Colonic mucosa (tissue), 4 donors: ENCODE data around the gene PANK1. TPM values are rescaled to one million over a fixed set of nuclear protein-coding genes. Genes with fewer than 3 reads are reported as not detected.

Experiments used
- DNase-seq: peaks from one replicate; pipeline ENCODE4 v3.0.0-alpha.2; 2020
- H3K27ac ChIP-seq: fragments of 200-600 bp; one replicate; pipeline ENCODE4 v1.8.0; 2021
- H3K27me3 ChIP-seq: fragments of 200-600 bp; one replicate; pipeline ENCODE4 v1.8.0; 2021
- H3K36me3 ChIP-seq: fragments of 200-600 bp; one replicate; pipeline ENCODE4 v1.8.0; 2021
- H3K4me1 ChIP-seq: fragments of 200-600 bp; one replicate; pipeline ENCODE4 v1.8.0; 2021; ENCODE audit warnings: mild to moderate bottlenecking
- H3K4me3 ChIP-seq: fragments of 200-600 bp; one replicate; pipeline ENCODE4 v1.8.0; 2021
- H3K9ac ChIP-seq, 2 donors: one replicate each; pipeline ENCODE4 v1.7.0; 2013; ENCODE audit warnings: control low read depth in 2 of 2, low read depth in 2 of 2, low read length in 2 of 2
- H3K9me3 ChIP-seq: fragments of 200-600 bp; one replicate; pipeline ENCODE4 v1.8.0; 2021
- intact Hi-C: fragments of 100-400 bp; cut with DNase I; formaldehyde crosslinking; loops from one replicate; pipeline ENCODE4 v1.14.1; 2022
- total RNA-seq, 2 donors: library from RNA; stranded (reverse); fragmentation: NEBNext Ultra II Directional in 1 of 2; extraction: Animal tissue kit (Norgen Biotek cat#: 25700) in 1 of 2; gene quantifications; one replicate each; pipeline ENCODE4 v1.2.1, GENCODE V29; 2021
- TF ChIP-seq, protein P1 (sequence below): fragments of 200-600 bp; IDR thresholded peaks from one replicate; pipeline ENCODE4 v1.8.0; 2022; ENCODE audit warnings: antibody characterized with exemption, mild to moderate bottlenecking
- donor health status: healthy.
- donor health status: DM: no; HTN: no; CAD: no.
- donor health status: DM: no; HTN: no; CAD: no.

The PANK1 gene
- total RNA-seq, 2 donors from 2014 or later, result 22.8 to 55.4 TPM

DNA sequence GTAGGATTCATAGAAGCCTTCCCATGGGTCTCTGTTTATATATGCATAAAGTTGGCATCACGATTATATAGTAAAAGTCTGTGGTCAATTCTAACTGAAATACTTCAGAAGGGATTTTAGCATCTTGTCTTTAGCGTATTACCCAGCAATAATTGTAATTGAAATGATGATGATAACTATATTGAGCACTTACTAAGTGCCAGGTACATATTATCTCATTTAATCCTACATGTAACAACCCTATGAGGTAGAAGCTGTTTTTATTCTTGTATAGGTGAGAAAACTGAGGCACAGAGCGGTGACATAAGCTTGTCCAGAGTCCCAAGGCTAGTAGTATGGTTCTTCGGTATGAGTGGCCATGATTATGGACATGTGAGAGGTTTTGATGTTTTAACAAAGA, 33.8 kb downstream of the PANK1 start:
- intact Hi-C loops, result no loop called here

DNA sequence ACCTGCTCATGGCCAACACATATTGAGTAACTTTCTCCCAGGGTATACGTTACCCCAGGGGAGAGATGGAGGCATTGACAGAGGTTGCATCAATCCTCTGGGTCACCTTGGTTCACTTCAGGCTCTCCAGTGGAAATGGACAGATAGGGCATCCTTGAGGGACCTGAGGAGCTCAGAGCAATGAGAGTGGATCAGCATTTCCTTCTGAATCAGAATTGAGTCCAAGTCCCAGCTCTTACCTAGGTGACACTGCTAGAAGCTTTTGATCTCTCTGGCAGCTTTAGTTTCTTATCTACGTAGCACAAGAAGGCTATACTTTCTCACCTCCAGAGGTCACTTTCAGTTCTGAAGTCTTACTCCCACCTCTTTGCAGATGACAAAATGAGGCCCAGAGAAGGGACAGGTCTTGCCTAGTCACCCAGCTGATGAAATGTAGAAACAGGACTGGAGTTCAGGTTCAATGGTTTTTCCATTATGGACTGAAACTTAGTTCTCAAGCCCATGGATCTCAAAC, 35.2 kb downstream of the PANK1 start:
- no peaks in the 10 kb centered on the region for H3K9me3 ChIP-seq
- TF ChIP-seq, protein P1, sequence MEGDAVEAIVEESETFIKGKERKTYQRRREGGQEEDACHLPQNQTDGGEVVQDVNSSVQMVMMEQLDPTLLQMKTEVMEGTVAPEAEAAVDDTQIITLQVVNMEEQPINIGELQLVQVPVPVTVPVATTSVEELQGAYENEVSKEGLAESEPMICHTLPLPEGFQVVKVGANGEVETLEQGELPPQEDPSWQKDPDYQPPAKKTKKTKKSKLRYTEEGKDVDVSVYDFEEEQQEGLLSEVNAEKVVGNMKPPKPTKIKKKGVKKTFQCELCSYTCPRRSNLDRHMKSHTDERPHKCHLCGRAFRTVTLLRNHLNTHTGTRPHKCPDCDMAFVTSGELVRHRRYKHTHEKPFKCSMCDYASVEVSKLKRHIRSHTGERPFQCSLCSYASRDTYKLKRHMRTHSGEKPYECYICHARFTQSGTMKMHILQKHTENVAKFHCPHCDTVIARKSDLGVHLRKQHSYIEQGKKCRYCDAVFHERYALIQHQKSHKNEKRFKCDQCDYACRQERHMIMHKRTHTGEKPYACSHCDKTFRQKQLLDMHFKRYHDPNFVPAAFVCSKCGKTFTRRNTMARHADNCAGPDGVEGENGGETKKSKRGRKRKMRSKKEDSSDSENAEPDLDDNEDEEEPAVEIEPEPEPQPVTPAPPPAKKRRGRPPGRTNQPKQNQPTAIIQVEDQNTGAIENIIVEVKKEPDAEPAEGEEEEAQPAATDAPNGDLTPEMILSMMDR, result no peak
- H3K9ac ChIP-seq, result no peak overlapping the region
- intact Hi-C loops, result no loop called here
- H3K27ac ChIP-seq, result no peak overlapping the region
- DNase-seq, result no peak
- H3K36me3 ChIP-seq, result no peaks in the 10 kb centered on the region
- H3K4me3 ChIP-seq, result no peak overlapping the region
- H3K27me3 ChIP-seq, result no peaks in the 10 kb centered on the region
- no peaks in the 10 kb centered on the region for H3K4me1 ChIP-seq

More for the DNA sequence above, 33.8 kb downstream of the PANK1 start:
- Histone ChIP-seq H3K9ac (no peak overlapping the region), H3K36me3 (no peaks in the 10 kb centered on the region), H3K27ac (no peak overlapping the region), H3K27me3 (no peaks in the 10 kb centered on the region), H3K4me1 (no peaks in the 10 kb centered on the region), H3K9me3 (no peaks in the 10 kb centered on the region), H3K4me3 (no peak overlapping the region)
- TF ChIP-seq, protein P1, result no peak
- DNase-seq, result no peak

DNA sequence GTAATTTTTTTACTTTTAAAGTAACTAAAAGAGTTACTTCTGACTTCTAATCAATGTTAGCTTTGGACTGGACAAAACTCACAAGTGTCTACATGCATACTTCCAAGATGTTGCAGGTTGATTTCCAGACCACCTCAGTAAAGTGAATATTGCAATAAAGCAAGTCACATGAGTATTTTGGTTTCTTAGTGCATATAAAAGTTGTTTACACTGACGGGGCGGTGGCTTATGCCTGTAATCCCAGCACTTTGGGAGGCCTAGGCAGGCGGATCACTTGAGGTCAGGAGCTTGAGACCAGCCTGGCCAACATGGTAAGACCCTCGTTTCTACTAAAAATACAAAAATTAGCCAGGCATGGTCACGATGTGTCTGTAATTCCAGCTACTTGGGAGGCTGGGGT, 40.8 kb downstream of the PANK1 start:
- Histone ChIP-seq H3K9me3 (no peaks in the 10 kb centered on the region), H3K27me3 (no peaks in the 10 kb centered on the region), H3K36me3 (no peaks in the 10 kb centered on the region), H3K4me3 (no peak overlapping the region), H3K27ac (no peak overlapping the region), H3K9ac (no peak overlapping the region), H3K4me1 (no peaks in the 10 kb centered on the region)
- TF ChIP-seq, protein P1, result no peak
- intact Hi-C loops, result no loop called here
- DNase-seq, result no peak

DNA sequence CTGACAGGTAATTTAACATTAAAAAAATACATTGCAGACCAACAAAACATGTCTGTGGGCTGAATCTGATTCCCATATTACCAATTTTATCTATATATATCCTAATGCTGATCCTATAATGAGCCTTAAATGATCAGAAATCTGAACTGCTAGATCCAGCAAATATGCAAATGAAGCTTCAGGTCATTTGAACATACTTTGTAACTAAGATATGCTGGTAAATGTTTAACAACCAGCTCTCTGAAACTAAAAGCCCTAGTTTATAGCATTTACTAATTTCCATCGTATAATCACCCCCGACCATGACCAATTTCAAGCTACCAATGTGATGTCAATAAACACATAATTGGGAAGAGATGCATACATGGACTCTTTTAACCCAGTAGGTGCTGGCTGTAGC, 42.1 kb downstream of the PANK1 start:
- no peaks in the 10 kb centered on the region for H3K9me3 ChIP-seq
- no peaks in the 10 kb centered on the region for H3K4me1 ChIP-seq
- no peaks in the 10 kb centered on the region for H3K27me3 ChIP-seq
- DNase-seq, result no peak
- intact Hi-C loops, result no loop called here
- H3K36me3 ChIP-seq, result no peaks in the 10 kb centered on the region
- TF ChIP-seq, protein P1, result no peak
- no peak overlapping the region for H3K4me3 ChIP-seq
- H3K9ac ChIP-seq, result no peak overlapping the region
- H3K27ac ChIP-seq, result no peak overlapping the region

DNA sequence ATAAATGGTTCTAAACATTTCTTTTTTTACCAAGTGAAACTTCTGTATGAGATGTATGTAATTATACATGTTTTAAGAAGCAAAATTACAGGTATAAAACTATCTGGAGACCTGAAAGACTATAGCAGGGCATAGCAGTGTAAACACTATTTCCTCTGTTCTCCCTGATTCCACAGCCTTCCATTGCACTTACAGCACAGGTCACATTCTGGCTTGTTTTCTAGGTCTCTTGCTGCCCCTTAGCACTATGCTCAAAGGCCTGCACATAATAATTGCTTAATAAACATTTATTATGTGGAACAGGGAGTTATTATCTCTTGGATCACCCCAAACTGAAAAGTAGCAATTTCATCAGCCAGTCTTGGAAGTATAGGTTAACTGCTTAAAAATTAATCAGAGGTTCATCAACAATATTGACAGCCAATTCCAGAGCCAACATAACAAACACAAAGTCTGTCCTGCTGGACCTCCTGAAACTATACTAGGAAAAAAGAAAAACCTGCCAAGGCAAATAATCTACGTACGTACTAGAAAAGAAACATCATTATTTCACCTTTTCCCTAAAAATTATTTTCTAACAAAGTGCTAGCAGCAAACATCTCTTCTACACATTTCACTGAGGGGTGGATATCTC, 43.2 kb downstream of the PANK1 start:
- Histone ChIP-seq H3K4me1 (no peaks in the 10 kb centered on the region), H3K9me3 (no peaks in the 10 kb centered on the region), H3K27me3 (no peaks in the 10 kb centered on the region), H3K4me3 (no peak overlapping the region), H3K36me3 (no peaks in the 10 kb centered on the region), H3K9ac (no peak overlapping the region), H3K27ac (no peak overlapping the region)
- DNase-seq, result no peak
- intact Hi-C loops, result no loop called here
- TF ChIP-seq, protein P1, result no peak
